Lung (tissue), 12 donors: Measurements from ENCODE around the gene ANO2. TPM values are rescaled to one million over a fixed set of nuclear protein-coding genes. Genes with fewer than 3 reads are reported as not detected.

Experiments
- ATAC-seq: fragments of 200-7000 bp; cut with Tn5 transposase; one replicate; pipeline ENCODE4 v1.9.1; 2020; ENCODE audit warnings: moderate number of reproducible peaks; ENCODE audit not compliant: insufficient read depth, low FRiP score
- DNase-seq, 3 donors: peaks; one replicate each; pipeline ENCODE4 v3.0.0-alpha.2; 2013 to 2017
- H3K27ac ChIP-seq, 2 donors: one replicate each; pipeline ENCODE4 v1.5.1; 2013; ENCODE audit warnings: mild to moderate bottlenecking in 2 of 2, moderate library complexity in 2 of 2, control low read depth in 1 of 2, inconsistent platforms in 1 of 2, low read depth in 1 of 2, low read length in 1 of 2
- H3K27me3 ChIP-seq, 3 donors: one replicate each; pipeline ENCODE4 v1.5.1; 2013; ENCODE audit warnings: low read length in 2 of 3; ENCODE audit not compliant: control insufficient read depth in 3 of 3, insufficient read depth in 3 of 3
- H3K36me3 ChIP-seq, 4 donors: one replicate each; pipeline ENCODE4 v1.5.1; 2013; ENCODE audit warnings: low read length in 4 of 4, mild to moderate bottlenecking in 1 of 4, moderate library complexity in 1 of 4; ENCODE audit not compliant: control insufficient read depth in 4 of 4, insufficient read depth in 4 of 4
- H3K4me1 ChIP-seq, 5 donors: one replicate each; pipeline ENCODE4 v1.5.1; 2013; ENCODE audit warnings: low read length in 5 of 5, mild to moderate bottlenecking in 2 of 5, moderate library complexity in 1 of 5; ENCODE audit not compliant: control insufficient read depth in 5 of 5, insufficient read depth in 5 of 5
- H3K4me3 ChIP-seq: one replicate; pipeline ENCODE4 v1.5.1; 2013; ENCODE audit warnings: mild to moderate bottlenecking, control low read depth, moderate library complexity
- H3K9ac ChIP-seq, 2 donors: one replicate each; pipeline ENCODE4 v1.5.1; 2013; ENCODE audit warnings: low read length in 2 of 2, control low read depth in 1 of 2; ENCODE audit not compliant: insufficient read depth in 1 of 2
- H3K9me3 ChIP-seq, 4 donors: one replicate each; pipeline ENCODE4 v1.5.1; 2013; ENCODE audit warnings: low read length in 3 of 4, mild to moderate bottlenecking in 1 of 4, moderate library complexity in 1 of 4; ENCODE audit not compliant: control insufficient read depth in 4 of 4, insufficient read depth in 3 of 4
- CTCF ChIP-seq: IDR thresholded peaks from 2 replicates; pipeline ENCODE4 v1.5.1; 2012; ENCODE audit warnings: mild to moderate bottlenecking; ENCODE audit errors: control extremely low read depth, extremely low read depth
- WGBS, 2 donors: extraction: QIAGEN DNeasy Blood & Tissue Kit; methylation state at CpG; one replicate each; pipeline ENCODE4 v1.1.7; 2013; 5-methylcytosine and 5-hydroxymethylcytosine counted together
- polyA plus RNA-seq, 2 donors: library from polyadenylated mRNA; stranded (reverse); fragments of 200-250 nt; gene quantifications; one replicate each; pipeline ENCODE4 v1.2.1, GENCODE V29; 2013
- total RNA-seq, 2 donors: library from RNA; depleted of rRNA in 1 of 2; stranded (reverse); fragments of >200 nt in 1 of 2; gene quantifications; one replicate each; pipeline ENCODE4 v1.2.1, GENCODE V29; 2014 to 2021
- donor health status: control.
- donor health status: control.
- donor health status: Bipolar disorder and iron deficiency.
- donor health status: healthy.
- donor health status: DM: yes; HTN: yes; CAD: no.

Gene ANO2
- total and polyA plus RNA-seq, 4 donors, result 5.9 to 11.3 (median 7.4) TPM

- Histone ChIP-seq H3K9ac (no peak overlapping the region), H3K36me3 (no peaks in the 10 kb centered on the region), H3K4me3 (no peak overlapping the region), H3K9me3 (no peaks in the 10 kb centered on the region), H3K27ac (no peak overlapping the region), H3K27me3 (no peaks in the 10 kb centered on the region), H3K4me1 (peaks cover 0 to 19% (median 0%) of the 10 kb centered on the region in 5 donors)
- DNase-seq (peak in 2 of 3 donors; percentile 26 to 43), ATAC-seq (no peak)
- no peak for TF ChIP-seq CTCF
- 84 to 96% methylated on average over 8 of the region's 8 CpGs for WGBS, 2 donors
Observed at GRCh38 chr12:5592310-5592709, 352.7 kb downstream of the ANO2 start.

GRCh38 chr12:5590316-5590715 lies 354.7 kb downstream of the ANO2 start:
- no peak for TF ChIP-seq CTCF
- H3K4me1 ChIP-seq, result peaks cover 0 to 19% (median 0%) of the 10 kb centered on the region in 5 donors
- ATAC-seq, result no peak
- no peaks in the 10 kb centered on the region for H3K9me3 ChIP-seq
- H3K4me3 ChIP-seq, result no peak overlapping the region
- H3K27me3 ChIP-seq, result no peaks in the 10 kb centered on the region
- no peaks in the 10 kb centered on the region for H3K36me3 ChIP-seq
- no peak overlapping the region for H3K27ac ChIP-seq
- DNase-seq, result no peak
- no peak overlapping the region for H3K9ac ChIP-seq
- WGBS, 2 donors, result 96 to 99% methylated on average over 8 of the region's 8 CpGs

GRCh38 chr12:5589054-5589453 lies 356.0 kb downstream of the ANO2 start:
- H3K4me1 ChIP-seq, result peaks cover 0 to 29% (median 0%) of the 10 kb centered on the region in 5 donors
- no peaks in the 10 kb centered on the region for H3K9me3 ChIP-seq
- ATAC-seq, result no peak
- no peak overlapping the region for H3K4me3 ChIP-seq
- no peak for TF ChIP-seq CTCF
- no peaks in the 10 kb centered on the region for H3K27me3 ChIP-seq
- WGBS, 2 donors, result 88 to 89% methylated on average over 7 of the region's 7 CpGs
- DNase-seq, result no peak
- H3K36me3 ChIP-seq, result no peaks in the 10 kb centered on the region
- no peak overlapping the region for H3K9ac ChIP-seq
- no peak overlapping the region for H3K27ac ChIP-seq

- Histone ChIP-seq H3K9ac (no peak overlapping the region), H3K27me3 (no peaks in the 10 kb centered on the region), H3K9me3 (no peaks in the 10 kb centered on the region), H3K4me1 (peaks cover 0 to 29% (median 0%) of the 10 kb centered on the region in 5 donors), H3K27ac (no peak overlapping the region), H3K36me3 (no peaks in the 10 kb centered on the region), H3K4me3 (no peak overlapping the region)
- TF ChIP-seq CTCF, result no peak
- WGBS, 2 donors, result 53 to 71% methylated on average over 6 of the region's 6 CpGs
- peak in 1 of 3 donors; percentile 49 for DNase-seq
- ATAC-seq, result no peak
Observed at GRCh38 chr12:5588591-5588990, 356.5 kb downstream of the ANO2 start.
